ENCODE measurements around the gene PHACTR4.
"Not testable (repeated sequence)": the region's sequence is repeated elsewhere in the genome, so short reads cannot be mapped to it uniquely, and the experiment has no call there.

Gene PHACTR4

DNA sequence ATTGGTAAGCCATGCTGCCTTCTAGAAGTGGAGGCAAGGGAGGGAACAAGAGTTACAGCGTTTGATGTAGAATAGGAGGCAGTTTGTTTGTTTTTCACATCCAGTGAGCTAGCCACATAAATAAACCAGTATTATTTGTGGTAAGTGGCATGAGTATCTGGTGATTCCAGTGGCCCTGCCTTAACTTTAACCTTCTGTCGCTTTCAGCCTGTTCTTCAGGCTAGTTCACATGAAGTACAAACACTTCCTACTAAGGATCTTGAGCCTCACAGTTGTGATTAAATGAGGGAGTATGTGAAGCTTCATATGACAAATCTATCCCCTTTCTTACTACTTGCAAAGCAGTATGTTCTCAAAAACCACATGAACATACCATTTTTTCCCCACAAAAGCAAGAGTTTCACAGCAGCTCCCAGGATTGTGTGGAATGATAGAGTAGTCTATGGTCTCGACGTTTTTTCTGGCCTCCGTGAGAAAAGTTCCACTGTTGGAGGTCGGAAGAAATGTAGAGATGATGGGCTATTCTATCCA lies 59.5 kb downstream of the PHACTR4 start:
- no peak for DNase-seq (ENCODE audit: low read depth in 2 of 2, low spot score in 1 of 2)

GRCh38 chr1:28436211-28436769 lies 66.8 kb downstream of the PHACTR4 start:
- no peak for DNase-seq (ENCODE audit: low read depth in 2 of 2, low spot score in 1 of 2)

DNA sequence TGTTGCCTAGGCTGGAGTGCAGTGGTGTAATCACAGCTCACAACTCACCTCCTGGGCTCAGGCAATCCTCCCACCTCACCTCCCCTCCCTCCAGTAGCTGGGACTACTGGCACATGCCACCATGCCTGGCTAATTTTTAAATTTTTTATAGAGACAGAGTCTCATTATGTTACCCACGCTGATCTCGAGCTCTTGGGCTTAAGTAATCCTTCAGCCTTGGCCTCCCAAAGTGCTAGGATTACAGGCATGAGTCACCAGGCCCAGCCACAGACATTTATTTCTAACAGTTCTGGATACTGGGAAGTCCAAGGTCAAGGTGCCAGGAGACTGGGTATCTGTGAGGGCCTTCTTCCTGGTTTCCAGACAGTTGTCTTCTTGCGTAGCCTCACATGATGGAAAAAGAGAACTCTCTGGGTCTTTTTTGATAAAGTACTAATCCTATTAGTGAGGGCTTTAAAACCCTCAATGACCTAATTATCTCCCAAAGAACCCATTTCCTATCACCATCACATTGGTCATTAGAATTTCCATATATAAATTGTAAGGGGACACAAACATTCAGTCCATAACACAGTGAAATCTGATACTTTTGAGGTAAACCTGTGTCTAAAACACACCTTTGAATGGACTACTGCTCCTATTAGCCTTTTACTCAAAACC lies 67.9 kb downstream of the PHACTR4 start:
- DNase-seq (ENCODE audit: low read depth in 2 of 2, low spot score in 1 of 2): no peak

- no peak for DNase-seq (ENCODE audit: low read depth in 2 of 2, low spot score in 1 of 2)
Measured at GRCh38 chr1:28437924-28438699, 68.6 kb downstream of the PHACTR4 start.

GRCh38 chr1:28439320-28439719 lies 69.8 kb downstream of the PHACTR4 start:
- no peak for DNase-seq (ENCODE audit: low read depth in 2 of 2, low spot score in 1 of 2)

DNA sequence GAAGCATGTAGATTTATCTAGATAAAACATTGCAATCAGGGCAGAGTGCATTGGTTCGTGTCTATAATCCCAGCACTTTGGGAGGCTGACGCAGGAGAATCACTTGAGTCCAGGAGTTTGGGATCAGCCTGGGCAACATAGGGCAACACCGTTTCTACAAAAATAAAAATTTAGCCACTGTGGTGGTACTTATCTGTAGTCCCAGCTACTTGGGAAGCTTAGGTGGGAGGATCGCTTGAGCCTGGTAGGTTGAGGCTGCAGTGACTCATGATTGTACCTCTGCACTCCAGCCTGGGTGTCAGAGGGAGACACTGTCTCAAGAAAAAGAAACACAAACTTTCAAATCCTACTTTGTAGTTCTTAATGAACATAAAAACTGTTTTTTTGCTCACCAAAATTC lies 72.1 kb downstream of the PHACTR4 start:
- DNase-seq (ENCODE audit: low read depth in 2 of 2, low spot score in 1 of 2): no peak

GRCh38 chr1:28443550-28443949 lies 74.0 kb downstream of the PHACTR4 start:
- no peak for DNase-seq (ENCODE audit: low read depth in 2 of 2, low spot score in 1 of 2)

DNA sequence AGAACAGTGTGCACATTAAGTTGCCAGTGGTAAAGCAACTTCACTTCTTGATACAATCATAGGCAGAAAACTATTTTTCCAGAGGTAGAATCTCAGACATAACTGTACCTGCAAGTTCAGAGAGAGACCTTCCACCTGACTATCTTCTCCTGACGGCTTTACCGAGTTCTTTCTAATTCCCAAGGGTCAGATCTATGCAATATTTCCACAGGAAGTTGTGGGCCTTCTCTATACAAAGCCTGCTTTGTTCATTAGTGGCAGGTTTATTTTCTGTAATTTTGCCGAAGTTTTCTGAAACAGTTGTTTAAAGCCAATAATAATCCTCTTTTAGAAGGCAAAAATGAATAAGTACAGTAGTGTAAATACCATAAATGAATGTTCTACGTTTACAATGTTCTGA lies 78.1 kb downstream of the PHACTR4 start:
- DNase-seq (ENCODE audit: low read depth in 2 of 2, low spot score in 1 of 2): no peak

DNA sequence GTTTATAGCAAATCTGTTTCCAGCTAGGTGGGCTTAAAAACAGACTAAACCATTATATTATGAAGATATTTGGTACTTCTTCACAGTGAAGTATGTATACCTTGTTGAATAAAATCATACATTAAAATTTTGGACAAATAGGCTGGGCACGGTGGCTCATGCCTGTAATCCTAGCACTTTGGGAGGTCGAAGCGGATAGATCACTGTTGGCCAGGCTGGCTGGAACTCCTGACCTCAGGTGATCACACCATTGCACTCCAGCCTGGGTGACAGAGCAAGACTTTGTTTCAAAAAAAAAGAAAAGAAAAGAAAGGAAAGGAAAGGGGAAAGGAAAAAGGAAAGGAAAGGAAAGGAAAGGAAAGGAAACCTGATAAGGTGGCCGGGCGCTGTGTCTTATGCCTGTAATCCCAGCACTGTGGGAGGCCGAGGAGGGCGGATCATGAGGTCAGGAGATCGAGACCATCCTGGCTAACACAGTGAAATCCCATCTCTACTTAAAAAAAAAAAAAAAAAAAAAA lies 78.6 kb downstream of the PHACTR4 start:
- not testable (repeated sequence) for DNase-seq (ENCODE audit: low read depth in 2 of 2, low spot score in 1 of 2)

- no peak for DNase-seq (ENCODE audit: low read depth in 2 of 2, low spot score in 1 of 2)
Measured at GRCh38 chr1:28449904-28450303, 80.4 kb downstream of the PHACTR4 start.

GRCh38 chr1:28450561-28450960 lies 81.0 kb downstream of the PHACTR4 start:
- DNase-seq (ENCODE audit: low read depth in 2 of 2, low spot score in 1 of 2): no peak

DNA sequence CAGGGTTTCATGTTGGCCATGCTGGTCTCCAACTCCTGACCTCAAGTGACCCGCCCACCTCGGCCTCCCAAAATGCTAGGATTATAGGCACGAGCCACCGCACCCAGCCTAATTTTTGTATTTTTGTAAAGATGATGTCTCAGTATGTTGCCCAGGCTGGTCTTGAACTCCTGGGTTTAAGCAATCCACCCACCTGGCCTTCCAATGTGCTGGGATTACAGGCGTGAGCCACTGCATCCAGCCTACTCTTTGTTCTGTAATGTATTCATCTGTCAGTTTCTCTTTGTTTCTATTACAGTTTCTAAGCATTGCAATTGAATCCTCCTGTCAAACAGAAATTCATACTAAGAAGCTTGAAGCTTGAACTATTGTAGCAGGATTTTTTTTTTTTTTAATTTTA lies 81.5 kb downstream of the PHACTR4 start:
- no peak for DNase-seq (ENCODE audit: low read depth in 2 of 2, low spot score in 1 of 2)

GRCh38 chr1:28456078-28456477 lies 86.5 kb downstream of the PHACTR4 start:
- no peak for DNase-seq (ENCODE audit: low read depth in 2 of 2, low spot score in 1 of 2)

- no peak for DNase-seq (ENCODE audit: low read depth in 2 of 2, low spot score in 1 of 2)
Measured at GRCh38 chr1:28457678-28458077, 88.1 kb downstream of the PHACTR4 start.

GRCh38 chr1:28458237-28459228 lies 89.0 kb downstream of the PHACTR4 start:
- DNase-seq (ENCODE audit: low read depth in 2 of 2, low spot score in 1 of 2): no peak

GRCh38 chr1:28466226-28466778 lies 96.8 kb downstream of the PHACTR4 start:
- DNase-seq (ENCODE audit: low read depth in 2 of 2, low spot score in 1 of 2): no peak

DNA sequence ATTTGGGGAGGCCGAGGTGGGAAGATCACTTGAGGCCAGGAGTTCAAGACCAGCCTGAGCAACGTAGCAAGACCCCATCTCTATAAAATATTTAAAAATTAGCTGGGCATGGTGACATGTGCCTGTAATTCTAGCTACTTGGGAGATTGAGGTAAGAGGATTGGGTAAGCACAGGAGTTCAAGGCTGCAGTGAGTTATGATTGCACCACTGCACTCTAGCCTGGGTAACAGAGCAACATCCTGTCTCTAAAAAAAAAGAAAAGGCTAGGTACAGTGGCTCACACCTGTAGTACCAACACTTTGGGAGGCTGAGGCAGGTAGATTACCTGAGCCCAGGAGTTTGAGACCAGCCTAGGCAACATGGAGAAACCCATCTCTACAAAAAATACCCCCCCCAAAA lies 100.6 kb downstream of the PHACTR4 start:
- no peak for DNase-seq (ENCODE audit: low read depth in 2 of 2, low spot score in 1 of 2)

DNA sequence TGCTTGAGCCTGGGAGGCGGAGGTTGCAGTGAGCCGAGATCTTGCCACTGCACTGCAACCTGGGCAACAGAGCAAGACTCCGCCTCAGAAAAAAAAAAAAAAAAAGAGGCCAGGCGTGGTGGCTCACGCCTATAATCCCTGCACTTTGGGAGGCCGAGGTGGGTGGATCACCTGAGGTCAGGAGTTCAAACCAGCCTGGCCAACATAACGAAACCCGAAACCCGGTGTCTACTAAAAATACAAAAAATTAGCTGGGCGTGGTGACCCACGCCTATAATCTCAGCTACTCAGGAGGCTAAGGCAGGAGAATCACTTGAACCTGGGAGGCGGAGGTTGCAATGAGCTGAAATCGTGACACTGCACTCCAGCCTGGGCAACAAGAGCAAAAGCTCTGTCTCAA lies 110.0 kb downstream of the PHACTR4 start:
- not testable (repeated sequence) for DNase-seq (ENCODE audit: low read depth in 2 of 2, low spot score in 1 of 2)

DNA sequence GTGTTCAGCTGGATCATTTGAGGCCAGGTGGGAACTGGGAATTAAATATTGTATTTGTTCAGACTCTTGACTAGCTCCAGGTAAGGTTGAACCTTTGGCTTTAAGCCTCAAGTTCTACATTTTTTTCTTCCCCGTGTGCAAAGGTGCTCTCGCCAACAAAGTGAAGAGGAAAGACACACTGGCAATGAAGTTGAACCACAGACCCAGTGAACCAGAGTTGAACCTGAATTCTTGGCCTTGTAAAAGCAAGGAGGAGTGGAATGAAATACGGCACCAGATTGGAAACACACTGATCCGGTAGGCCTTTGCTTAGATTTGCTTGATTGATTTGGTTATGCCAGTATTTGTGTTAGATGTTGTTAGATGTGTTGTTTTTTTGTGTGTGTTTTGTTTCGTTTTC lies 110.8 kb downstream of the PHACTR4 start:
- no peak for DNase-seq (ENCODE audit: low read depth in 2 of 2, low spot score in 1 of 2)

- DNase-seq (ENCODE audit: low read depth in 2 of 2, low spot score in 1 of 2): no peak
Measured at GRCh38 chr1:28482138-28482537, 112.6 kb downstream of the PHACTR4 start.

All from stimulated activated CD8-positive, alpha-beta memory T cell treated with anti-CD3 and anti-CD28 coated beads, Interleukin-4, amount 100 ng/mL, for 1 hour (primary cell).